GM18505 (cell line): ENCODE data around the gene ZNF134.

Experiments
- ATAC-seq: cut with Tn5 transposase; IDR thresholded peaks from one replicate; pipeline ENCODE4 v1.9.1; 2021; ENCODE audit not compliant: unreplicated experiment
- POLR2A ChIP-seq: IDR thresholded peaks from 4 replicates; pipeline ENCODE4 v1.6.1; 2011; ENCODE audit warnings: borderline replicate concordance; ENCODE audit not compliant: insufficient read depth, insufficient read length; ENCODE audit errors: extremely low read depth

The ZNF134 gene

GRCh38 chr19:57656346-57656745, 42.3 kb downstream of the ZNF134 start:
- no peak for ATAC-seq
- TF ChIP-seq POLR2A: no peak

- no peak for ATAC-seq
- TF ChIP-seq POLR2A: no peak
Observed at GRCh38 chr19:57664269-57665127, 50.5 kb downstream of the ZNF134 start.

- no peak for TF ChIP-seq POLR2A
- no peak for ATAC-seq
Observed at GRCh38 chr19:57665261-57665806, 51.3 kb downstream of the ZNF134 start.

DNA sequence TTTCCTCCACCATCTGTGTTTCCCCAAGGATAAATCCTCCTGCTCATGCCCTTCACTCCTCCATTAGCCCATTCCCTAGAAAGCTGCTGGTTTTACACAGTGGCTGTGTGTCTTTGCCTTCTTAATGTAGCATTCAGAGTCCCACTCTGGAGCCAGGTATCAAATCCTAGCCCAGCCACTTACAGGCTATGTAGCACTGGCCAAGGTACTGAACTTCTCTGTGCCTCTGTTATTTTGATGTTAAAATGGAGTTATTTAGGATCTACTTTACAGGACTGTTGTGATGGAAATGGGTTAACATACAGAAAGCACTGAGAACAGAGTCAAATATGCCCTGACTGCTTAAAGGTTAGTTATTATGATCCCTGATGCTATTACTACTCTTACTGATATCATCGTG, 53.2 kb downstream of the ZNF134 start:
- no peak for ATAC-seq
- TF ChIP-seq POLR2A: no peak

GRCh38 chr19:57668635-57669034, 54.6 kb downstream of the ZNF134 start, which contains the start of gene ZSCAN4:
ZSCAN4 (plus strand) TSS chr19:57668935; CDS start chr19:57676146, 7,211 bp downstream.
- no peak for TF ChIP-seq POLR2A
- ATAC-seq: no peak

DNA sequence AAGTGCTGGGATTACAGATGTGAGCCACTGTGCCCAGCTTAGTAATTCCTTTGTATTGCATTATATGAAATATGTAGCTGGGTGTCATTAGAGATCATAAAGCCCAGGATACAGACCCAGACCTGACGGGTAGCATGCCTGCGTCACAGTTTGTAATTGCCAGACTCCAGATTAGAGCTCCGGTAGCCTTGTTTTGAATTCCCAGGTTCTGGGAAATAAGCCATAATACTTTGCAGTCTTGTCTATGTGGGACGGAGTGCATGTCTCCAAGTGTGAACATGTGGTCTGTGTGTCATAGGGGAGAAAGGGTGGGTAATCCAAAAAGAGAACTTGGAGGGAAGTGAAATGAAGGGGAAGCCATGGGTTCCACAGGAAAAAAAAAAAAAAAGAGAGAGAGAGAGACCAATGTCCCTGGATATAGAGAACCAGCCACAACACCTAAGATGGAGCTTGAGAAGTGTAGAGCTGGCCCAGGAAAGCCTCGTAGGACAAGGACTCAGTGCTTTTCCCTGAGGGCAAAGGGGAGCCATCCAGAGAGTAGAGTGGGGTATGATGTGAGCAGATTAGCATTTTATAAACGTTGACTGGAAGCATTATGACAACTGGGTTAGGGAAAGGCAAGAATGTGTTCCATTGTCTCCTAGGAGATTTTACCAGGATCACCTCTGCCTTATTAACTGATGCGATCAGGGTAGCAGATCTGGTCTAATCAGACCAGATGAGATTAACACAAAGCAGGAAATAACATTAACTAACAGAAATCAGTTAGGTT, 57.3 kb downstream of the ZNF134 start:
- ATAC-seq: no peak
- TF ChIP-seq POLR2A: no peak

- ATAC-seq: no peak
- no peak for TF ChIP-seq POLR2A
Observed at GRCh38 chr19:57672466-57672865, 58.4 kb downstream of the ZNF134 start.
